HUES64 (cell line): Measurements from ENCODE around the gene FXYD5.

ENCODE experiments used
- H3K27ac ChIP-seq: 2 replicates; pipeline ENCODE4 v1.7.0; 2013; ENCODE audit warnings: low read depth, low read length, inconsistent platforms
- H3K27me3 ChIP-seq: 2 replicates; pipeline ENCODE4 v1.6.1; 2013; ENCODE audit warnings: mild to moderate bottlenecking, low read length; ENCODE audit not compliant: insufficient read depth
- H3K36me3 ChIP-seq: 2 replicates; pipeline ENCODE4 v1.6.1; 2013; ENCODE audit warnings: mild to moderate bottlenecking, low read length; ENCODE audit not compliant: insufficient read depth
- H3K4me1 ChIP-seq: 2 replicates; pipeline ENCODE4 v1.6.1; 2013; ENCODE audit warnings: mild to moderate bottlenecking, low read length, moderate library complexity; ENCODE audit not compliant: insufficient read depth
- H3K4me3 ChIP-seq: 2 replicates; pipeline ENCODE4 v1.5.1; 2013; ENCODE audit warnings: mild to moderate bottlenecking, low read length, moderate library complexity
- H3K9ac ChIP-seq: 2 replicates; pipeline ENCODE4 v1.6.1; 2013; ENCODE audit warnings: mild to moderate bottlenecking, low read depth, low read length
- H3K9me3 ChIP-seq: 2 replicates; pipeline ENCODE4 v1.6.1; 2013; ENCODE audit warnings: low read depth, low read length; ENCODE audit not compliant: insufficient read depth
- WGBS: fragments of 150-250, 120-280 bp; methylation state at CpG from one replicate; pipeline ENCODE4 v1.1.7; 2013; ENCODE audit warnings: missing lambda C conversion rate; 5-methylcytosine and 5-hydroxymethylcytosine counted together

The FXYD5 gene

DNA sequence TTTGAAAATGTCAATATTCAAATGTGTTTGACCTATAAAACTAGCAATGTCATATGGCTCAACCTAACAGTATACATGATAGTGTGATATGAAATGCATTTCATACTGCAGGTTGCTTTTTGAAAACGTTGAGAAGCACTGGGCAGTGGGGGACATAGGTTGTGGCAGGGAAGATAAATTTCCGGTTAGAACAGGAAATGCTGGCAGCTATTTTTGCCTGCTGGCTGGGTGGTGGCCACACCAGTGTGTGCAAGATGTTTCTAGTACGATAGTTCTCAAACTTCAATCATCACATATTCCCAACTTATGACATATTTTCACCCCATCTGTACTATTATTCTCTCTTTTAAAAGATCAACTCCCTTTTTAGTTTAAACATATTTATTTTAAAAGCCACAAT lies 17.2 kb downstream of the FXYD5 start:
- no peaks in the 10 kb centered on the region for H3K27me3 ChIP-seq
- no peak overlapping the region for H3K4me3 ChIP-seq
- peaks cover 33% of the 10 kb centered on the region for H3K36me3 ChIP-seq
- no peak overlapping the region for H3K27ac ChIP-seq
- H3K4me1 ChIP-seq: no peaks in the 10 kb centered on the region
- no peaks in the 10 kb centered on the region for H3K9me3 ChIP-seq
- no peak overlapping the region for H3K9ac ChIP-seq
- 92% methylated on average over 3 of the region's 3 CpGs for WGBS

DNA sequence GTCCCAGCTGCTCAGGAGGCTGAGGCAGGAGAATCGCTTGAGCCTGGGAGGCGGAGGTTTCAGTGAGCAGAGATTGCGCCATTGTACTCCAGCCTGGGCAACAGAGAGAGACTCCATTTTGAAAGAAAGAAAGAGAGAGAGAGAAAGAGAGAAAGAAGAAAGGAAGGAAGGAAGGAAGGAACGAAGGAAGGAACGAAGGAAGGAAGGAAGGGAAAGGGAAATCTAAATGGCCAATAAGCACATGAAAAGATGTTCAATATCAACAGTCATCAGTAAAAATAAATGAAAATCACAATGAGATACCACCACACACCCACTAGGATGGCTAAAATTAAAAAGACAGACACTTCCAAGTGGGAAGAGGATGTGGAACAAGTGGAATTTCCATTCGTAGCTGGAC lies 19.7 kb downstream of the FXYD5 start:
- H3K4me3 ChIP-seq: no peak overlapping the region
- H3K27ac ChIP-seq: no peak overlapping the region
- H3K9ac ChIP-seq: no peak overlapping the region
- no peaks in the 10 kb centered on the region for H3K4me1 ChIP-seq
- H3K36me3 ChIP-seq: peaks cover 18% of the 10 kb centered on the region
- WGBS: 96% methylated on average over 6 of the region's 6 CpGs
- no peaks in the 10 kb centered on the region for H3K27me3 ChIP-seq
- H3K9me3 ChIP-seq: no peaks in the 10 kb centered on the region

DNA sequence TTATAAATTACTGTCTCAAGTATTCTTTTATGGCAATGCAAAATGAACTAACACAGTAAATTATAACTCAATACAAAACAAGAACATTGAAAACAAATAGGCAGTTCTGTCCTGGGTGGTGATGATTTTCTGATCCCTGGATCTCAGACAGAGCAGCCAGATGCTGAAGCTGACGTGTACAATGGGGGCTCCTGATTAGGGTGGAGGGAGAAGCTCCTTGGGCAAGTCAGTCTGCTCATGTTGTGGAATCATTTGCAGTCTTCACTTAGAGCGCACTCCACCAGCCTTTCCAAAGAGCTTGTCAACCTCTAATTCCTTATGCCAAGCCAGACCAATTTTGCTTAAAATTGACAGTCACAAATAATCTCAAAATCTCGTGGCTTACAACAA lies 21.6 kb downstream of the FXYD5 start:
- Histone ChIP-seq H3K9ac (no peak overlapping the region), H3K36me3 (peaks cover 4% of the 10 kb centered on the region; the same call in 1 of the 2 replicates), H3K9me3 (no peaks in the 10 kb centered on the region), H3K27ac (no peak overlapping the region), H3K27me3 (no peaks in the 10 kb centered on the region), H3K4me1 (no peaks in the 10 kb centered on the region), H3K4me3 (no peak overlapping the region)
- WGBS: 88% methylated on average over 3 of the region's 3 CpGs

DNA sequence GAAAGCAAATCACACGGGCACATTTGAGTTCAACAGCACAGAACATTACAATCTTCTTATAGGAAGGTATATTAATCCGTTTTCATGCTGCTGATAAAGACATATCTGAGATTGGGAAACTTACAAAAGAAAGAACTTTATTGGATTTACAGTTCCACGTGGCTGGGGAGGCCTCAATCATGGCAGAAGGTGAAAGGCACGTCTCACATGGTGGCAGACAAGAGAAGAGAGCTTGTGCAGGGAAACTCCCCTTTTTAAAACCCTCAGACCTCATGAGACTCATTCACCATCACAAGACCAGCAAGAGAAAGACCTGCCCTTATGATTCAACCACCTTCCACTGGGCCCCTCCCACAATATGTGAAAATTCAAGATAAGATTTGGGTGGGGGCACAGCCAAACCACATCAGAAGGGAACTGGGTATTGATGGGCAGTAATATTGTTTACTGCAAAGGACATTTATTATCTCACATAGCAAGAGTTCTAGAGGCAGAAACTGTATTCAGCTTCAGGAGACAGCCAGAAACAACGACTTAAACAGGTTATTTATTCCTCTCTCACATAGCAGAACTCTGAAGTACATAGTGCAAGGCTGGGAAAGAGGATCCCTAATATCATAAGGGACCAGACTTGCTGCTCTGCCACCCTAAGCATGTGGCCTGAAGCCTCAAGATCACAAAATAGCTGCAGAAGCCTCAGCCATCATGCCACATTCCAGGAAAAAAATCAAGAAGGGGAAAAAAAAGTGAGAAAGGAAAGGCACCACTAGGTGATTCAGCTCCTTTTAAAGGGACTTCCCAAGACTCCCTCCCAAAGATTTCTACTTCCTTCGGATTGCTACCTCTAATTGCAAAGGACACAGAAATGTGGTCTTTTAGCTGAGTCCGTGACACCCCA lies 23.1 kb downstream of the FXYD5 start:
- no peaks in the 10 kb centered on the region for H3K4me1 ChIP-seq
- H3K9ac ChIP-seq: no peak overlapping the region
- H3K9me3 ChIP-seq: no peaks in the 10 kb centered on the region
- no peaks in the 10 kb centered on the region for H3K36me3 ChIP-seq
- 88% methylated on average over 7 of the region's 7 CpGs for WGBS
- H3K27me3 ChIP-seq: no peaks in the 10 kb centered on the region
- H3K27ac ChIP-seq: no peak overlapping the region
- H3K4me3 ChIP-seq: no peak overlapping the region

DNA sequence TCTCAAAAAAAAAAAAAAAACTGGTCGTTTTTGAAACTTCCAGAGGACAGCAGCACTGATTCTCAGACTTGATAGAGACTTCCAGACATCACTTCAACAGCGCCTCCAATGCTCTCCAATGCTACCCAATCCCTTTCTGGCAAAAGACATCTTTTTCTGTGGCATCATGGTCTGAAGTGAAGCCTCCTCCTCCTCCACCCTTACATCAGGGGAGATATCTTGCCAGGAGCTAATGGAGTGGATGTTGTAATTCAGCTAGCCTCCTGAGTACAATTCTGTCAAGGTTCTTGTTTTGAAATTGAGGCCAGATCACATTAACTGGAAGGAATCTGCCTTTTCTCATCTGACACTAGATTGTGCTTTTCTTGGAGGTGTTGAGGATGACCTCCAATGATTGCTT lies 24.2 kb downstream of the FXYD5 start:
- no peaks in the 10 kb centered on the region for H3K4me1 ChIP-seq
- no peaks in the 10 kb centered on the region for H3K36me3 ChIP-seq
- H3K27me3 ChIP-seq: no peaks in the 10 kb centered on the region
- no peak overlapping the region for H3K9ac ChIP-seq
- H3K4me3 ChIP-seq: no peak overlapping the region
- 82% methylated on average over 2 of the region's 2 CpGs for WGBS
- H3K9me3 ChIP-seq: no peaks in the 10 kb centered on the region
- no peak overlapping the region for H3K27ac ChIP-seq

DNA sequence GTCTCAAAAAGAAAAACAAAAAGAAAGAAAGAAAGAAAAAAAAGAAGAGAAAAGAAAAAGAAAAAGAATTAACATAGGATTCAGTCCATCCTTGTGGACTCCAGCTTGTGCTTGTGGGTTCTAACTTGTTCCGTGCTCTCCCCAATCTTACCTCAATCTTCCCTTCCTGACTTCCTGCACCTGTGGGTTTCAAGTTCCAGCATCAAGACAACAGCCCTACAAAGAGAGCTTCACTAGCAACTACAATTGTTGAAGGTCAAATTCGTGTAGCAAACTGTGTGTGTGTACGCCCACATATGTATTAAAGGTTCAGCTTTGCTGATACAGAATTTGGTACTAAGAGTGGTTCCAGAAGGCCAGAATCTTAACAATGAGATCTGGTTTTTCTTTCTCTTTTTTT lies 25.3 kb downstream of the FXYD5 start:
- 92% methylated on average over 3 of the region's 3 CpGs for WGBS

DNA sequence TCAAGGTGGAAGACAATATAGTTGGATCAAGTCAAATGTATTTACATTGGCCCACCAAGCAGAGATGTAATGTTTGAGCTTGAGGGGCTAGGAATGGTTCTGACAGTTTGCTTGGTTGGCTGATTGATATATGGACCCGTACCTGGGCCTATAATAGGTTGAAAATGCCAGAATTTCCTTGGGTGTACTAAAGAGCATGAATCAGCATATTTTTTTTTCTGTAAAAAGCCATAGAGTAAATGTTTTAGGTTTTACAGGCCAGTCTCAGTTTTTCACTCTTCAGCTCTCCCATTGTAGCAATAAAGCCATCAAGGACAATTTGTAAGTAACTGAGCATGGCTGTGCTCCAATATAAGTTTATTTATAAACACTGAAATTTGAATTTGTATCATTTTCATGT lies 26.9 kb downstream of the FXYD5 start:
- Histone ChIP-seq H3K4me3 (no peak overlapping the region), H3K36me3 (no peaks in the 10 kb centered on the region), H3K9ac (no peak overlapping the region), H3K27me3 (no peaks in the 10 kb centered on the region), H3K9me3 (no peaks in the 10 kb centered on the region), H3K4me1 (no peaks in the 10 kb centered on the region), H3K27ac (no peak overlapping the region)
- WGBS: 95% methylated on average over 1 of the region's 1 CpG

More for the DNA sequence above, 25.3 kb downstream of the FXYD5 start:
- no peaks in the 10 kb centered on the region for H3K36me3 ChIP-seq
- H3K4me1 ChIP-seq: no peaks in the 10 kb centered on the region
- H3K9me3 ChIP-seq: no peaks in the 10 kb centered on the region
- H3K27me3 ChIP-seq: no peaks in the 10 kb centered on the region
- no peak overlapping the region for H3K27ac ChIP-seq
- H3K9ac ChIP-seq: no peak overlapping the region
- H3K4me3 ChIP-seq: no peak overlapping the region

DNA sequence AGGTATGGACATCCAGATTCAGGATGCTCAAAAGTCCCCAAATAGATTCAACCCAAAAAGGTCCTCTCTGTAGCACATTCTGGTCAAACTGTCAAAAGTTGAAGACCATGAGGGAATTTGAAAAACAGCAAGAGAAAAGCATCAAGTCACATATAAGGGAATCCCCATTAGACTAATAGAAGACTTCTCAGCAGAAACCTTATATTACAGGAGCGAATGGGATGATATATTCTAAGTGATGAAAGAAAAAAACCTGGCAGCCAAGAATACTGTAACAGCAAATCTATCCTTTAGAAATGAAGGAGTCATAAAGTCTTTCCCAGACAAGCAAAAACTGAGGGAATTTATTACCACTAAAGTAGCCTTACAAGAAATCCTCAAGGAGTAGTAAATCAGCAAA lies 29.7 kb downstream of the FXYD5 start:
- no peak overlapping the region for H3K27ac ChIP-seq
- H3K9me3 ChIP-seq: no peaks in the 10 kb centered on the region
- H3K9ac ChIP-seq: no peak overlapping the region
- H3K4me1 ChIP-seq: no peaks in the 10 kb centered on the region
- no CpG with 5 or more reads among the region's 1 CpG for WGBS
- no peaks in the 10 kb centered on the region for H3K27me3 ChIP-seq
- no peaks in the 10 kb centered on the region for H3K36me3 ChIP-seq
- H3K4me3 ChIP-seq: no peak overlapping the region

DNA sequence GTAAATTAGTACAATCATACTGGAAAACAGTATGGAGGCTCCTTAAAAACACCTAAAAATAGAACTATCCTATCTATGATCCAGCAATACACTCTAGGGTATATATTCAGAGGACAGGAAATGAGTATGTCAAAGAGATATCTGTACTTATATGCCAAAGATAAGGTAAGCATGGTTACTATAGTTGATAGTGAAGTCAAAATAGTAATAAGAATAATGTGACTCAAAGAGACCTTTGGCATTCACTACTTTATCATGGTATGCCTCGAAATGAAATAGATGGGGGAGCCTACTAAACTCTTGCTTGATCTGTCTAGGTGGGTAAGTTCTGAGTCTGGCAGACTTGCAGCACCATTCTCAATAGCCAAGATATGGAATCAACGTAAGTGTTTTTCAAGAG lies 30.3 kb downstream of the FXYD5 start:
- H3K27ac ChIP-seq: no peak overlapping the region
- no peaks in the 10 kb centered on the region for H3K36me3 ChIP-seq
- H3K4me3 ChIP-seq: no peak overlapping the region
- WGBS: 100% methylated on average over 2 of the region's 2 CpGs
- H3K9ac ChIP-seq: no peak overlapping the region
- H3K27me3 ChIP-seq: no peaks in the 10 kb centered on the region
- no peaks in the 10 kb centered on the region for H3K4me1 ChIP-seq
- no peaks in the 10 kb centered on the region for H3K9me3 ChIP-seq

DNA sequence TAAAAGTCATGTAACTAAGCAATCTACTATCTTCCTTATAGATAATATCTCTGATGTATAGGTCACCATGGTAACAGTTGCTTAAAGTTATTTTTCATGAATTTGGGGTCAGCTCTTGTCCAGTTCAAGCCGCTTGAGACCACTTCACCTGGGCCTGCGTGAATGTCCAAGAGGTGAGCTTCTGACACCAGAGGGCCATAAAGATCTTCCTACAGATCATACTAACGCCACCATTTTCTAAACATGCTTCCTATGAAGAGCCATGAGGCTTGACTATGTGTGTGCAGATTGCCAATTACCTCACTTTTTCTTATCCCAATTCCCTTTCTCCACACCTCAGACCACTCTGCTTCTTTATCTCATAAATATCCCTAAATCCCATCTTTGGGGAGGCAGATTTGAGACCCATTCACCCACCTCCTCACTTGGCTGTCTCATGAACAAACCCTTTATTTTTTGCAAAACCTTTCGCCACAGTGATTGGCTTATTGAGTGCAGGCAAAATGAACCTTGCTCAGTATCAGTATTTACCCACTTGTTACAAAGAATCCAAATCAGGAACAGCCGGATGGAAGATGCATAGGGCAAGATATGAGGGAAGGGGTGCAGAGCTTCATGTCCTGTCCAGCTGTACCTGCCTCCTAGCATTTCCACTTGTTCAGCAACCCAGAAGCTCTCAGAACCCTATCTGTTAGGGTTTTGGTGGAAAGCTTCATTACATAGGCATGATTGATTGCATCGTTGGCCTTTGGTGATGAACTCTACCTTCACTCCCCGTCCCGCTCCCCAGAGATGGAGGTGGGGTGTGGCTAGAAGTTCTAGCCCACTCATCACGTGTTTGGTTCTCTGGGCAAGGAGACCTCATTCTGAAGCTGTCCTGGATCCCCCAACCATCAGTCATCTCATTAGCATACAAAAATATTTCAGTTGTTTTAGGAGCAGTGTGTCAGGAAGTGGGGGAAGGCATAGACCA lies 39.8 kb downstream of the FXYD5 start:
- Histone ChIP-seq H3K9me3 (no peaks in the 10 kb centered on the region), H3K27ac (no peak overlapping the region)
- WGBS: 95% methylated on average over 8 of the region's 9 CpGs

DNA sequence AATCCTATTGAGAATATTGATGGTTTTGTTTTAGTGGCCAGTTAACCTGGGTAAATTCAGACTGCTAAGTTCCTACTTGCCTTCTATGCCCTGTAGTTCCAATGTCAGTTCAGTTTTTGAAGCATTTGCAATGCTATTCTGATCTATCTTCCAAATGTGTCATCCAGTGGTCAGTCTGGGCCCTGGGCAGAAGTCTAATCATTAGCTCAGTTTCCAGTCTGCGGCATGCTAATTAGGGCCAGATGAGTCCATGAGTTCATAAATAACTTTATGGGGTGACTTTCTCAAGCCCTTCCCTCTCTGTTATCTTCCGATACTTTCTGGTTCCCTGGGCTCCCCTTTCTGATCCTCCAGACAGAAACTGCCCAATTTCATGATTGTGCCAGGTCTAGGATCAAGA lies 41.3 kb downstream of the FXYD5 start:
- no peak overlapping the region for H3K9ac ChIP-seq
- H3K9me3 ChIP-seq: no peaks in the 10 kb centered on the region
- WGBS: 94% methylated on average over 2 of the region's 2 CpGs
- no peaks in the 10 kb centered on the region for H3K36me3 ChIP-seq
- no peak overlapping the region for H3K27ac ChIP-seq
- H3K4me3 ChIP-seq: no peak overlapping the region
- H3K27me3 ChIP-seq: no peaks in the 10 kb centered on the region
- 0 out of 2 replicates have a peak, but pooled peaks cover 6% of the 10 kb centered on the region for H3K4me1 ChIP-seq

More for the DNA sequence above, 39.8 kb downstream of the FXYD5 start:
- H3K4me3 ChIP-seq: no peak overlapping the region
- H3K9ac ChIP-seq: no peak overlapping the region
- no peaks in the 10 kb centered on the region for H3K27me3 ChIP-seq
- no peaks in the 10 kb centered on the region for H3K36me3 ChIP-seq
- 0 out of 2 replicates have a peak, but pooled peaks cover 4% of the 10 kb centered on the region for H3K4me1 ChIP-seq
